K562 (cell line): ENCODE measurements around the gene TTL. TPM values are rescaled to one million over a fixed set of nuclear protein-coding genes. Genes with fewer than 3 reads are reported as not detected.
A peak's percentile ranks its signal among the peaks of the same experiment; 100 is the strongest.
"Not testable (repeated sequence)": the region's sequence is repeated elsewhere in the genome, so short reads cannot be mapped to it uniquely, and the experiment has no call there.

ENCODE experiments used
- ATAC-seq: fragments of 200-7000 bp; cut with Tn5 transposase; 3 replicates; pipeline ENCODE4 v1.9.1; 2020; ENCODE audit warnings: moderate library complexity
- BruUV-seq: library from RNA; stranded (reverse); fragments of 400-500 nt; replicated peaks from 2 replicates; lab custom pipeline; 2021; lab: Mats Ljungman, UMichigan
- CTCF ChIA-PET: fragments of 300-600 bp; formaldehyde crosslinking; extraction: SDS; loops from one replicate; lab custom pipeline; 2021; ENCODE audit warnings: low intra/inter-chr PET ratio; lab: Yijun Ruan, JAX
- POLR2A ChIA-PET: fragments of 300-600, 350-650 bp; sonication (Branson Sonifier 250); formaldehyde crosslinking; extraction: SDS; loops from one replicate; lab custom pipeline; 2021; ENCODE audit warnings: antibody characterized with exemption, inconsistent platforms; lab: Yijun Ruan, JAX
- DNase-seq, 4 experiments: peaks; one replicate each; pipeline versions ENCODE4 v3.0.0 to v3.0.0-alpha.2; 2011 to 2018; ENCODE audit warnings: low spot score in 3 of 4, mixed read lengths in 3 of 4; ENCODE audit errors: extremely low read depth in 1 of 4
- FAIRE-seq: peaks from 2 replicates; lab custom pipeline; 2011; peaks lifted over from hg19 to GRCh38; lab: Jason Lieb, UNC
- H2AFZ ChIP-seq: 2 replicates; pipeline ENCODE4 v1.6.0; 2011; ENCODE audit warnings: low read depth, low read length, control low read depth, inconsistent platforms
- H3K27ac ChIP-seq: fragments of 200-600 bp; 3 replicates; pipeline ENCODE4 v1.8.0; 2011; ENCODE audit warnings: low read depth, mild to moderate bottlenecking, control low read depth, inconsistent platforms, low read length, moderate library complexity, mixed read lengths; ENCODE audit errors: extremely low read depth
- H3K27me3 ChIP-seq, 2 experiments: fragments of 300-600 bp in 1 of 2; 2 replicates in 1 of 2; 3 replicates in 1 of 2; pipeline versions ENCODE4 v1.6.0 to v1.8.0; 2011; ENCODE audit warnings: inconsistent platforms in 2 of 2, low read length in 2 of 2, mild to moderate bottlenecking in 1 of 2, mixed read lengths in 1 of 2, moderate library complexity in 1 of 2; ENCODE audit not compliant: control insufficient read depth in 2 of 2, insufficient read depth in 2 of 2
- H3K36me3 ChIP-seq: fragments of 300-600 bp; 3 replicates; pipeline ENCODE4 v1.8.0; 2011; ENCODE audit warnings: mild to moderate bottlenecking, low read length, inconsistent platforms; ENCODE audit not compliant: control insufficient read depth, insufficient read depth
- H3K4me1 ChIP-seq, 2 experiments: fragments of 200-600 bp in 1 of 2; replicated peaks in 1 of 2; 2 replicates in 1 of 2; 3 replicates in 1 of 2; pipeline versions ENCODE4 v1.5.1 to v1.8.0; 2011; ENCODE audit warnings: inconsistent platforms in 2 of 2, low read length in 2 of 2, mild to moderate bottlenecking in 1 of 2, mixed read lengths in 1 of 2, moderate library complexity in 1 of 2; ENCODE audit not compliant: control insufficient read depth in 2 of 2, insufficient read depth in 2 of 2
- H3K4me2 ChIP-seq: 2 replicates; pipeline ENCODE4 v1.6.1; 2011; ENCODE audit warnings: low read length, control low read depth, inconsistent platforms, mixed read lengths; ENCODE audit not compliant: insufficient read depth
- H3K4me3 ChIP-seq: fragments of 200-600 bp; sonication (generic), shearing (Covaris generic); 2 replicates; pipeline ENCODE4 v1.5.1; 2016; ENCODE audit warnings: control low read depth, inconsistent platforms
- H3K79me2 ChIP-seq: fragments of 200-600 bp; 3 replicates; pipeline ENCODE4 v1.8.0; 2011; ENCODE audit warnings: low read length, inconsistent platforms; ENCODE audit not compliant: control insufficient read depth, insufficient read depth
- H3K9ac ChIP-seq, 2 experiments: 2 replicates each; pipeline versions ENCODE4 v1.6.0 to v1.6.1; 2011; ENCODE audit warnings: low read depth in 2 of 2, low read length in 2 of 2, control low read depth in 1 of 2, inconsistent platforms in 1 of 2, mild to moderate bottlenecking in 1 of 2, mixed read lengths in 1 of 2; ENCODE audit not compliant: insufficient read depth in 1 of 2
- H3K9me1 ChIP-seq: one replicate; pipeline ENCODE4 v1.6.0; 2011; ENCODE audit warnings: inconsistent platforms, mild to moderate bottlenecking, low read length, moderate library complexity; ENCODE audit not compliant: control insufficient read depth, insufficient read depth
- H3K9me3 ChIP-seq: replicated peaks from 2 replicates; pipeline ENCODE4 v1.5.1; 2011; ENCODE audit warnings: low read depth, low read length, inconsistent platforms; ENCODE audit not compliant: control insufficient read depth, insufficient read depth
- H4K20me1 ChIP-seq: replicated peaks from 2 replicates; pipeline ENCODE4 v1.6.1; 2011; ENCODE audit warnings: low read length, inconsistent platforms, mixed read lengths; ENCODE audit not compliant: control insufficient read depth, insufficient read depth
- ETV5 ChIP-seq: sonication (generic); formaldehyde crosslinking; IDR thresholded peaks from 2 replicates; pipeline ENCODE4 v1.4.0; 2020; ENCODE audit warnings: low read depth, mild to moderate bottlenecking, missing genetic modification reagents
- JUN ChIP-seq, 2 experiments: sonication (generic) in 1 of 2; formaldehyde crosslinking in 1 of 2; IDR thresholded peaks; 2 replicates each; pipeline versions ENCODE4 v1.6.1 to v1.8.0; 2012 to 2022; ENCODE audit warnings: borderline replicate concordance in 2 of 2, mild to moderate bottlenecking in 2 of 2, improper control_type of control experiment in 1 of 2, low read depth in 1 of 2, low read length in 1 of 2, missing genetic modification reagents in 1 of 2
- MECOM ChIP-seq: fragments of 250-450 bp; sonication (Bioruptor Pico); IDR thresholded peaks from 2 replicates; pipeline ENCODE4 v1.8.0; 2022; ENCODE audit warnings: inconsistent platforms
- ZNF76 ChIP-seq: fragments of 250-450 bp; sonication (Bioruptor Pico); IDR thresholded peaks from 2 replicates; pipeline ENCODE4 v1.4.0; 2020; ENCODE audit warnings: mild to moderate bottlenecking, moderate library complexity, borderline replicate concordance
- WGBS: fragments of 100-300 bp; shearing (Covaris generic); methylation state at CpG from one replicate; pipeline ENCODE4 v1.1.6; 2016; ENCODE audit warnings: low coverage, mixed read lengths; ENCODE audit not compliant: insufficient coverage; ENCODE audit errors: missing lambda C conversion rate; 5-methylcytosine and 5-hydroxymethylcytosine counted together
- in situ Hi-C: fragments of 300-500 bp; cut with MboI; formaldehyde crosslinking; loops from 4 replicates; pipeline ENCODE4 v1.15.0; 2018; ENCODE audit warnings: inconsistent platforms, mixed read lengths
- intact Hi-C: fragments of 100-400 bp; cut with micrococcal nuclease; formaldehyde crosslinking; loops from 2 replicates; pipeline ENCODE4 v1.14.2; 2022
- polyA plus RNA-seq, 8 experiments: library from polyadenylated mRNA; depleted of rRNA in 4 of 8; stranded (reverse) in 5 of 8; unstranded in 3 of 8; fragments of >200 nt; fragmentation: Nextera tagmentation in 2 of 8; fragmentation: Illumina TruSeq in 1 of 8; extraction: Ambion mirVana in 2 of 8; extraction: Trizol in 1 of 8; gene quantifications; 2 replicates each; pipeline versions ENCODE4 v1.2.1 to v1.2.3, GENCODE V29; 2011 to 2014; ENCODE audit warnings: inconsistent platforms in 1 of 8, missing spikeins in 1 of 8
- total RNA-seq, 7 experiments: library from RNA; depleted of rRNA in 6 of 7; stranded (reverse); fragments of >200 nt in 6 of 7; fragmentation: Illumina TruSeq in 2 of 7; extraction: Trizol in 2 of 7; gene quantifications; 2 replicates each; pipeline versions ENCODE4 v1.2.1 to v1.2.3, GENCODE V29; 2011 to 2021; ENCODE audit warnings: low replicate concordance in 1 of 7

Gene TTL
- total and polyA plus RNA-seq, 9 of the 15 experiments (the other 6 are each of a cell fraction or from before 2014, with no cell fraction given) = 9.4 to 54.4 (median 34.9) TPM

GRCh38 chr2:112566104-112566503 is 84.1 kb downstream of the TTL start:
- H3K9me3 ChIP-seq = no peaks in the 10 kb centered on the region
- no peaks in the 10 kb centered on the region for H3K27me3 ChIP-seq
- WGBS = 67% methylated on average over 3 of the region's 3 CpGs
- H2AFZ ChIP-seq = no peak overlapping the region
- intact Hi-C loops (no loop called here), in situ Hi-C loops (no loop called here)
- DNase-seq (no peak), ATAC-seq (no peak), FAIRE-seq (peak; percentile 32)
- BruUV-seq = no TSS peak
- TF ChIP-seq ETV5 (CRISPR knock-in tag) (no peak), JUN (IDR thresholded peaks at IDR 0.05; ENCODE audit: borderline replicate concordance, low read depth, low read length) (no peak), JUN (CRISPR knock-in tag; IDR thresholded peaks at IDR 0.05; ENCODE audit: borderline replicate concordance) (no peak), ZNF76 (no peak), MECOM (CRISPR knock-in tag) (no peak)
- H3K36me3 ChIP-seq = peaks cover 96% of the 10 kb centered on the region
- H3K9ac ChIP-seq = no peak overlapping the region
- no peaks in the 10 kb centered on the region for H3K4me1 ChIP-seq
- no peaks in the 10 kb centered on the region for H4K20me1 ChIP-seq
- no peaks in the 10 kb centered on the region for H3K79me2 ChIP-seq
- CTCF ChIA-PET = no interaction called here
- no peak overlapping the region for H3K4me3 ChIP-seq
- no peak overlapping the region for H3K4me2 ChIP-seq
- POLR2A ChIA-PET = interaction anchor here (0.9 kb wide), 1 partner anchor 17 kb away, joined by 3 read pairs; no protein-coding TSS in a partner anchor
- no peaks in the 10 kb centered on the region for H3K9me1 ChIP-seq
- no peak overlapping the region for H3K27ac ChIP-seq

GRCh38 chr2:112566508-112566907 is 84.6 kb downstream of the TTL start:
- POLR2A ChIA-PET = not testable (repeated sequence)

More at GRCh38 chr2:112566508-112566907, 84.6 kb downstream of the TTL start:
- FAIRE-seq, H3K9me1 ChIP-seq, in situ Hi-C loops, H3K4me2 ChIP-seq, H3K27me3 ChIP-seq, H2AFZ ChIP-seq, H4K20me1 ChIP-seq, ATAC-seq, H3K27ac ChIP-seq, DNase-seq, CTCF ChIA-PET, H3K79me2 ChIP-seq, BruUV-seq, H3K4me1 ChIP-seq, intact Hi-C loops, H3K9ac ChIP-seq, H3K9me3 ChIP-seq, H3K4me3 ChIP-seq: not testable (repeated sequence)
- peaks cover 96% of the 10 kb centered on the region for H3K36me3 ChIP-seq
- 86% methylated on average over 3 of the region's 5 CpGs for WGBS
